GM21381 (cell line): ENCODE data around the gene C4orf50.

Experiments
- ATAC-seq: cut with Tn5 transposase; IDR thresholded peaks from one replicate; pipeline ENCODE4 v1.9.1; 2021; ENCODE audit warnings: mild to moderate bottlenecking, moderate library complexity; ENCODE audit not compliant: unreplicated experiment

Gene C4orf50

GRCh38 chr4:6044276-6044675 is 26.0 kb upstream of the C4orf50 start:
- ATAC-seq: no peak

GRCh38 chr4:6043843-6044242 is 25.6 kb upstream of the C4orf50 start:
- no peak for ATAC-seq

- ATAC-seq: no peak
Measured at GRCh38 chr4:6043188-6043587, 25.0 kb upstream of the C4orf50 start.

- no peak for ATAC-seq
Measured at GRCh38 chr4:6042293-6043063, 24.2 kb upstream of the C4orf50 start.

GRCh38 chr4:6041800-6042199 is 23.6 kb upstream of the C4orf50 start:
- ATAC-seq: no peak

- ATAC-seq: no peak
Measured at GRCh38 chr4:6038711-6039110, 20.5 kb upstream of the C4orf50 start.

GRCh38 chr4:6035786-6036185 is 17.6 kb upstream of the C4orf50 start:
- ATAC-seq: no peak

- no peak for ATAC-seq
Measured at GRCh38 chr4:6033381-6033780, 15.2 kb upstream of the C4orf50 start.

GRCh38 chr4:6032249-6033244 is 14.3 kb upstream of the C4orf50 start:
- no peak for ATAC-seq

GRCh38 chr4:6031846-6032245 is 13.6 kb upstream of the C4orf50 start:
- ATAC-seq: no peak

- ATAC-seq: no peak
Measured at GRCh38 chr4:6030679-6031078, 12.4 kb upstream of the C4orf50 start.

- ATAC-seq: no peak
Measured at GRCh38 chr4:6029254-6029653, 11.0 kb upstream of the C4orf50 start.

- ATAC-seq: no peak
Measured at GRCh38 chr4:6028168-6028567, 9.9 kb upstream of the C4orf50 start.

- no peak for ATAC-seq
Measured at GRCh38 chr4:6027392-6027791, 9.2 kb upstream of the C4orf50 start.

- no peak for ATAC-seq
Measured at GRCh38 chr4:6024313-6024960, 6.2 kb upstream of the C4orf50 start.

- no peak for ATAC-seq
Measured at GRCh38 chr4:6023731-6024130, 5.5 kb upstream of the C4orf50 start.

GRCh38 chr4:6022607-6023288 is 4.5 kb upstream of the C4orf50 start:
- ATAC-seq: no peak

- ATAC-seq: no peak
Measured at GRCh38 chr4:6021831-6022606, 3.8 kb upstream of the C4orf50 start.

- no peak for ATAC-seq
Measured at GRCh38 chr4:6020613-6021012, 2.4 kb upstream of the C4orf50 start.
